ENCODE results near the gene LDLRAD4.
"Not testable (repeated sequence)": the region's sequence is repeated elsewhere in the genome, so short reads cannot be mapped to it uniquely, and the experiment has no call there.

Gene LDLRAD4

GRCh38 chr18:13335903-13336302 lies 117.3 kb downstream of the LDLRAD4 start:
- DNase-seq (ENCODE audit: low read depth, low spot score), result no peak

DNA sequence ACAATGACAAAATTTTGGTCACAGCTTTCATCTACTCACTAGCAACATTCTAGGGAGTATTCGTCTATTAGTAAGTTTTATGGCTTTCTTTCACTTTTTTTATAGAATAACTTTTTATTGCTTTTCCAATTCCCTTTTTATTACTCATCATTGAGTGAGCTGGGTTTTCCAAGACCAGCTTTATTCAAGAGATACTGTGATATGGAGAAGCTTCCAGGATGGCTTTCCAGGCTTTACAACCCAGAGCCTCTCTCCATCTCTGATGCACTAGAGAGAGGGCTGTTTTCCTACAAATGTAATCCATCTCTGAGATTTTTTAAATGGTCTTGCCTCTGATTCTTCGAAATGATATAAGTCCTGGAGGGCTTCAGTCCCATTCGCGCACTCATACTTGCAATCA lies 118.3 kb downstream of the LDLRAD4 start:
- no peak for DNase-seq (ENCODE audit: low read depth, low spot score)

DNA sequence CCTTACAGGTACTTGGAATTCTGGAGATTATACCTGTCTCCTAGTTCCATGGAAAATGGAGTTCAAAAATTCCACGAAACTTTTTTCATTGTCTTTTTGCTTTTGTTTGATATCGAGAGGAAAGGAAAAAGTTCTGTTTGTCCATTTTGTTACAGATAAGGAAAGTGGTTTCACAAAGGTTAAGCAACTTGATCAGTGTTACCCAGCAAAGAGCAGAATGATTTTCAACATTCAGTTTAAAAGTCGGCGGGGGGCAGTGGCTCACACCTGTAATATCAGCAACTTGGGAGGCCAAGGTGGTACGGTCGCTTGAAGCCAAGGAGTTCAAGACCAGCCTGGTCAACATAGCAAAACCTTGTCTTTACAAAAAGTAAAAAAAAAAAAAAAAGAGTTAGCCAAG lies 118.8 kb downstream of the LDLRAD4 start:
- DNase-seq (ENCODE audit: low read depth, low spot score), result no peak

GRCh38 chr18:13338318-13338717 lies 119.8 kb downstream of the LDLRAD4 start:
- no peak for DNase-seq (ENCODE audit: low read depth, low spot score)

DNA sequence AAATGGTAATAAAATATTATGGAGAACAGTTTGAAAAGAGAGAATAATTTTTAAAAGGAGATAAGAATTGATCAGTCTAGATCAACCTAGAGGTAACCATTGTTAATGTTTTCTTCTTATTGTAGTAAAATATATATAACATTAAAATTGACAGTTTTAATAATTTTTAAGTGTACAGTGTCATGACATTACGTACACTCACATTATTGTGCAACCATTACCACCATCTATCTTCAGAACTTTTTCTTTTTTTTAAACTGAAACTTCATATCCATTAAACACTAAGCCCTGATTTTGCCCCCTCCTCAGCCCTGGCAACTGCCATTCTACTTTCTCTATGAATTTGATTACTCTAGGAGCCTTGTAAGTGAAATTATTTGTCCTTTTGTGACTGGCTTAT lies 121.1 kb downstream of the LDLRAD4 start:
- no peak for DNase-seq (ENCODE audit: low read depth, low spot score)

DNA sequence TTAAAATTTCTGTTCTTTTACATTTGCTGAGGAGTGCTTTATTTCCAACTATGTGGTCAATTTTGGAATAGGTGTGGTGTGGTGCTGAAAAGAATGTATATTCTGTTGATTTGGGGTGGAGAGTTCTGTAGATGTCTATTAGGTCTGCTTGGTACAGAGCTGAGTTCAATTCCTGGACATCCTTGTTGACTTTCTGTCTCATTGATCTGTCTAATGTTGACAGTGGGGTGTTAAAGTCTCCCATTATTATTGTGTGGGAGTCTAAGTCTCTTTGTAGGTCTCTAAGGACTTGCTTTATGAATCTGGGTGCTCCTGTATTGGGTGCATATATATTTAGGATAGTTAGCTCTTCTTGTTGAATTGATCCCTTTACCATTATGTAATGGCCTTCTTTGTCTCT lies 127.9 kb downstream of the LDLRAD4 start:
- DNase-seq (ENCODE audit: low read depth, low spot score), result not testable (repeated sequence)

- no peak for DNase-seq (ENCODE audit: low read depth, low spot score)
These were observed 134.7 kb downstream of the LDLRAD4 start for GRCh38 chr18:13353084-13353823.

DNA sequence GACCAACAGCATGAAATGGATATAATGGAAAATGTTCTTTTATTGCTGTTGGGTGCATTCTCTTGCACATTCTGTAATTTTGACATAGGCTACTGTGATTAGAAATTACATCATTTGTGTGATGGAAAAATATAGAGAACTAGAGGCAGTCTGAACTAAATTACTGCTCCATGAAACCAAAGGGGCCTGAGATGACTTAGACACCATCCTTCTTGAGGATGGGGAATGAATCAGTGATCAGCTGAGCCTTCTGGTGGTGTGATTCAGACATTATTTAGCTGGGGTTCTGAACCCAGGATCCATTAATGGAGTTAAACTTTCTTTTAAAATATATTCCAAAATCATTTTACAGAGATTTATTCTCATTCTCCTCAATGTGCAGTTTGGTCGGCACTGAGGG lies 135.8 kb downstream of the LDLRAD4 start:
- DNase-seq (ENCODE audit: low read depth, low spot score), result no peak

DNA sequence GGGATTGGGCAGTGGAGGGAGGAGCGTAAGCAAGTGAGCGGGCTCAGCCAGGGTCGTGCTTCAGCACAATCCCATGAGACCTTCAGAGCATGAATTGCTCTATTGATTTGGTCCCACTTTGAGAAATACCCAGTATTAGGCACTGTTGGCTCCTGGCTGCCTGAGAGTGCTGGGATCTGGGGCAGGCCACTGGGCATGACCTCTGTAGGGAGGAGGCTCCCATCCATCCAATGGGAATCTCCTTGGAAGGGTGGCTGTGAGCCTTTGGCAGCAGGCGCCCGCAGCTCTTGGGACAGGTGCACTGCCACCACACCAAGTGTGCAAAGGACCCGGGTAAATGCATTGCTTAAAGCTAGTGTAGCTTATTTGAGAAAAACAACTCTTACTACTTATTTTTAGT lies 137.5 kb downstream of the LDLRAD4 start:
- DNase-seq (ENCODE audit: low read depth, low spot score), result no peak

DNA sequence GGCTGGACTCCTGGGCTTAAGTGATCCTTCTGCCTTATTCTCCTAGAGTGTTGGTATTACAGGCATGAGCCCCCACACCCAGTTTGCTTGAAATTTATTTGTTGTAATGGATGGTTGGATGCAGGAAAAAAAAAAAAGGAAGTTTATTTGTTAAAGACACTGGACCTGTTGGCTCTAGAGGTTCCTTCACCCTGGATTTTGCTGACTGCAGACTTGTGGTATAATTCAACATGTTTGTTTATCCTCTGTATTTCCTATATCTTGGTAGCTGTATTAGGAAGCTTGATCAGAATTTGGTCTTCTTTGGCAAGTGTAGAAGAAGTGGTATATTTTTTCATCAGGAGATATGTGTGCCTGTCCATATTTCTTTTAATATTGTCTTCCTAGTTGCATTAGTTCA lies 138.7 kb downstream of the LDLRAD4 start:
- DNase-seq (ENCODE audit: low read depth, low spot score), result no peak

GRCh38 chr18:13359210-13359609 lies 140.7 kb downstream of the LDLRAD4 start:
- DNase-seq (ENCODE audit: low read depth, low spot score), result no peak

DNA sequence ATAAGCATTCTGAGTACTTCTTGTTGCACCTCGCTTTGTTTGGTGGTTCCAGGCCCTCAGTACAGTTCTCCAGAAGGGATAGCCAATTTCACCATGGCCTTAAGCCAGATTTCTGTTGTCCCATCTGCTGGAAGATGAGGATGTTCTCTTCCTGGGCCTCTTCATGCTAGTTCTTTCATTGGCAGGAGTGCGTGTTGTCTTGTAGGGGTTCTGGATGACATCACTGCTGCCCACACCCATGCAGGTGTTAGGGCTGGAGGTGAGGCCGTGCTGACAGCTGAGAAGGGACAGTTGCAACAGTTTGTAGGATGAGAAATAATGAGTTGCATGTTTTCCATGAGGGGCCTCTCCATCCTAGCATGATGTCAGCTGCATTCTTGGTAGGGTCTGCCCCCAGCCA lies 142.9 kb downstream of the LDLRAD4 start:
- no peak for DNase-seq (ENCODE audit: low read depth, low spot score)

DNA sequence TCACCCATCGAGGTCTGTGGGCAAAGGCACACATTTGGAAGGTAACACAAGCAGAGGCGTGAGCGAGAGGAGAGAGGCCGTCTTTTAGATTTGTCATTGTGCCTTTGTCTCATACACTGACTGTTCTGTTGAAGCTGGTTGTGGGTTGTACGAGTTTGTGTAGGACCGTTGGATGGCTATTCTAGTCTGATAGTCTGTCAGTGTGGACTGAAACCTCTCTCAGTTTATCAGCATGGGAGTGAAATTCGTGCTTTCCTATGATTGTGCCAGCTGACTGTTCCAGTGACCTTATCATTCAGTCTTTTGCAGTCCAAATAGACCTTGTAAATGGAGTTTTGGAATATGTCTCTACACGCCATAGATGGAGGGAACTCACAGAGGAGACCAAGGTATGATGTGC lies 143.5 kb downstream of the LDLRAD4 start:
- DNase-seq (ENCODE audit: low read depth, low spot score), result no peak

DNA sequence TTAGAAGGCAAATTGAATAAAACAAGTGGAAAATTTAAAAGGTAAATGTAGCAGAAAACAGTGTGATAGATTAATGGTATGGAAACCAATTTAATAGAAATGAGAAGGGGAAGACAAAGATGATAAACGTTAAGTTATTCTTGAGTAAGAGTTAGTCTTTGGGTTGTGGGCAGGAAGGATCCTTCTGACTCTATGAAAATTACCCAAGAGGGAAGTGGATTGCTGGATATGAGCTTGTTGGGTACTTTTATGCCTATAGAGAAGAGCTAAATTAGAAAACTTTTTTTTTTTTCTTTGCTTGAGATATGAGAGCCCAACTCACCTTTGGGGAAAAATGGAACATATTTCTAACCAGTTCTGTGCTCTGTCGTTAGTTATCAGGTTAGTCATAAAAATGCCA lies 144.0 kb downstream of the LDLRAD4 start:
- no peak for DNase-seq (ENCODE audit: low read depth, low spot score)

DNA sequence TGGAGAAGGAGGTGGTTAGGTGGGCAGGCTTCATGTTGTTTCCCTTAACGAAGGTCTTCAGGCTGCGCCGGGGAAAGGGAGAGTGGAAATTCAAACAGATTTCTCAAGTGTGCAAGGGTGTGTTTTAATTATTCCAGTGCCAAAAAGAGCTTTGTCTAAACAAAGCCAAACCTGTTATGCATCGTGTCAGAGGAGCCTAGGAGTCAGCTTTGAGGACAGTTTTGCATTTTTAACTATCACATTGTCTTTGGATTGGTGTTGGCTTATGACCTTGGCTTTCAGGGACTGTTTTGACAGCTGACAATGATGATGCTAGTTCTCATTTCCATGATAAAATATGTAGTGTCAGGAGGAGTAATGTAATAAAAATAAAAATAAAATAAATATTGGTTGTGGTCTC lies 144.8 kb downstream of the LDLRAD4 start:
- DNase-seq (ENCODE audit: low read depth, low spot score), result no peak

- no peak for DNase-seq (ENCODE audit: low read depth, low spot score)
These were observed 146.2 kb downstream of the LDLRAD4 start for GRCh38 chr18:13364721-13365205.

DNA sequence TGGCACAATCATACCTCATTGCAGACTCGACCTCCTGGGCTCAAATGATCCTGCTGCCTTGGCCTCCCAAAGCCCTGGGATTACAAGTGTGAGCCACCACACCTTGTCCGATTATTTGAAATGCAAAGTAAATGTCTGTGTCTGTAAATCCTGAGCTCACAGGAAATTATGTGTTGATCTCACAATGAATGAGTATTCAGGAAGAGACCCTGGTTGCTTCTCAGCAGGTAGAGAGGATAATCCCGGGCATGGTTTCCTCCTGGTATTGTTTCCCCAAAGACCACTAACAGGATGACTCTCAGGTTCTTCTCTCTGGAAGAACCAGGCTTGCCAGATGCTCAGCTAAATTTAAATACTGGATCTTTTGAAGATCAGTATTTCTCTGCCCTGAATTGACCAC lies 147.6 kb downstream of the LDLRAD4 start:
- DNase-seq (ENCODE audit: low read depth, low spot score), result no peak

- no peak for DNase-seq (ENCODE audit: low read depth, low spot score)
These were observed 148.0 kb downstream of the LDLRAD4 start for GRCh38 chr18:13366541-13366940.

GRCh38 chr18:13366962-13367892 lies 148.7 kb downstream of the LDLRAD4 start:
- DNase-seq (ENCODE audit: low read depth, low spot score), result no peak

GRCh38 chr18:13368080-13368813 lies 149.7 kb downstream of the LDLRAD4 start:
- DNase-seq (ENCODE audit: low read depth, low spot score), result no peak

GRCh38 chr18:13369353-13369752 lies 150.8 kb downstream of the LDLRAD4 start:
- DNase-seq (ENCODE audit: low read depth, low spot score), result no peak
